CD14-positive monocyte (primary cell): ENCODE data around the gene DNAJC5. TPM values are rescaled to one million over a fixed set of nuclear protein-coding genes. Genes with fewer than 3 reads are reported as not detected.
A peak's percentile ranks its signal among the peaks of the same experiment; 100 is the strongest.

ENCODE experiments used
- DNase-seq, 3 donors: peaks; one replicate each; pipeline ENCODE4 v3.0.0-alpha.2; 2011 to 2022
- H2AFZ ChIP-seq: 2 replicates; pipeline ENCODE4 v1.6.0; 2012; ENCODE audit warnings: mild to moderate bottlenecking, low read depth, low read length, inconsistent platforms; ENCODE audit not compliant: insufficient read depth, poor library complexity, severe bottlenecking
- H3K27ac ChIP-seq, 2 donors: 1 replicate in 1 of 2; 2 replicates in 1 of 2; pipeline ENCODE4 v1.5.1; 2012 to 2013; ENCODE audit warnings: low read length in 2 of 2, control low read depth in 1 of 2, inconsistent platforms in 1 of 2, low read depth in 1 of 2, mild to moderate bottlenecking in 1 of 2
- H3K27me3 ChIP-seq, 2 donors: one replicate each; pipeline versions ENCODE4 v1.6.0 to v1.6.1; 2011 to 2013; ENCODE audit warnings: low read length in 2 of 2; ENCODE audit not compliant: control insufficient read depth in 2 of 2, insufficient read depth in 2 of 2
- H3K36me3 ChIP-seq, 2 donors: replicated peaks in 1 of 2; 1 replicate in 1 of 2; 2 replicates in 1 of 2; pipeline versions ENCODE4 v1.5.1 to v1.6.1; 2012 to 2013; ENCODE audit warnings: low read length in 2 of 2, control low read depth in 1 of 2, inconsistent platforms in 1 of 2, mild to moderate bottlenecking in 1 of 2; ENCODE audit not compliant: insufficient read depth in 2 of 2, control insufficient read depth in 1 of 2
- H3K4me1 ChIP-seq, 2 donors: 1 replicate in 1 of 2; 2 replicates in 1 of 2; pipeline versions ENCODE4 v1.5.1 to v1.6.1; 2012 to 2013; ENCODE audit warnings: low read length in 2 of 2, control low read depth in 1 of 2, inconsistent platforms in 1 of 2, mild to moderate bottlenecking in 1 of 2, moderate library complexity in 1 of 2; ENCODE audit not compliant: insufficient read depth in 2 of 2, control insufficient read depth in 1 of 2
- H3K4me2 ChIP-seq: replicated peaks from 2 replicates; pipeline ENCODE3; 2012; ENCODE audit warnings: low read length, moderate library complexity, mild to moderate bottlenecking; ENCODE audit not compliant: poor library complexity, severe bottlenecking; ENCODE audit errors: extremely low read depth
- H3K4me3 ChIP-seq, 3 experiments: fragments of 200-600 bp in 1 of 3; sonication (generic) in 1 of 3; replicated peaks in 1 of 3; 1 replicate in 2 of 3; 2 replicates in 1 of 3; pipeline ENCODE4 v1.5.1; 2011 to 2013; ENCODE audit warnings: low read length in 3 of 3, mild to moderate bottlenecking in 3 of 3, control low read depth in 2 of 3, low read depth in 2 of 3, inconsistent platforms in 1 of 3, moderate library complexity in 1 of 3
- H3K79me2 ChIP-seq: 2 replicates; pipeline ENCODE4 v1.6.0; 2012; ENCODE audit warnings: mild to moderate bottlenecking, control low read depth, inconsistent platforms, low read length, moderate library complexity; ENCODE audit not compliant: insufficient read depth
- H3K9ac ChIP-seq: 2 replicates; pipeline ENCODE4 v1.6.0; 2017; ENCODE audit warnings: low read length, mild to moderate bottlenecking; ENCODE audit not compliant: insufficient read depth, poor library complexity, severe bottlenecking
- H3K9me3 ChIP-seq, 2 donors: replicated peaks in 1 of 2; 1 replicate in 1 of 2; 2 replicates in 1 of 2; pipeline versions ENCODE4 v1.5.1 to v1.6.1; 2012 to 2013; ENCODE audit warnings: low read length in 2 of 2, control low read depth in 1 of 2; ENCODE audit not compliant: control insufficient read depth in 1 of 2, insufficient read depth in 1 of 2
- H4K20me1 ChIP-seq: 2 replicates; pipeline ENCODE4 v1.6.0; 2012; ENCODE audit warnings: mild to moderate bottlenecking, low read length, control low read depth, moderate library complexity; ENCODE audit not compliant: insufficient read depth
- H3K27ac Mint-ChIP-seq, 7 donors: one replicate each; pipeline ENCODE4 v1.8.0; 2020; ENCODE audit warnings: mild to moderate bottlenecking in 7 of 7, mixed read lengths in 7 of 7, moderate library complexity in 6 of 7, inconsistent platforms in 2 of 7
- H3K27me3 Mint-ChIP-seq, 3 donors: one replicate each; pipeline ENCODE4 v1.8.0; 2021 to 2022; ENCODE audit warnings: low read depth in 3 of 3, mild to moderate bottlenecking in 3 of 3, mixed read lengths in 3 of 3, moderate library complexity in 3 of 3, inconsistent platforms in 1 of 3
- H3K36me3 Mint-ChIP-seq, 2 donors: one replicate each; pipeline ENCODE4 v1.8.0; 2020; ENCODE audit warnings: mixed read lengths in 2 of 2, inconsistent platforms in 1 of 2, mild to moderate bottlenecking in 1 of 2
- H3K4me1 Mint-ChIP-seq: one replicate; pipeline ENCODE4 v1.8.0; 2020; ENCODE audit warnings: mild to moderate bottlenecking, mixed read lengths
- H3K4me3 Mint-ChIP-seq, 2 donors: one replicate each; pipeline ENCODE4 v1.8.0; 2020; ENCODE audit warnings: mild to moderate bottlenecking in 2 of 2, mixed read lengths in 2 of 2, moderate library complexity in 1 of 2
- H3K9me3 Mint-ChIP-seq, 7 donors: one replicate each; pipeline ENCODE4 v1.8.0; 2020 to 2022; ENCODE audit warnings: mixed read lengths in 7 of 7, mild to moderate bottlenecking in 6 of 7, moderate library complexity in 6 of 7, inconsistent platforms in 2 of 7
- WGBS: methylation state at CpG from one replicate; pipeline ENCODE4 v1.1.5; 2013; ENCODE audit warnings: missing lambda C conversion rate; ENCODE audit not compliant: insufficient coverage; 5-methylcytosine and 5-hydroxymethylcytosine counted together
- intact Hi-C, 2 donors: fragments of 100-400 bp; cut with micrococcal nuclease; formaldehyde crosslinking; loops; one replicate each; pipeline versions ENCODE4 v1.15.0 to v1.15.1; 2023
- polyA plus RNA-seq, 3 donors: library from polyadenylated mRNA; depleted of rRNA in 1 of 3; unstranded in 2 of 3; stranded (reverse) in 1 of 3; fragments of 300-500 nt in 2 of 3; fragments of >200 nt in 1 of 3; fragmentation: Illumina TruSeq in 2 of 3; gene quantifications; 1 replicate in 2 of 3; 2 replicates in 1 of 3; pipeline ENCODE4 v1.2.3, GENCODE V29; 2012 to 2021
- TF ChIP-seq, protein P1 (sequence below): fragments of 200-600 bp; IDR thresholded peaks from one replicate; pipeline ENCODE4 v1.8.0; 2022; ENCODE audit warnings: antibody characterized with exemption, mild to moderate bottlenecking

The DNAJC5 gene
- polyA plus RNA-seq, 3 donors: 5.9 to 44.4 (median 7.4) TPM

- Histone ChIP-seq H3K27me3 (peaks cover 19 to 65% of the 10 kb centered on the region in 2 donors), H4K20me1 (no peaks in the 10 kb centered on the region), H3K4me3 (peak overlapping the region in 1 of 3 experiments; percentile 14), H3K9ac (no peak overlapping the region), H3K79me2 (no peaks in the 10 kb centered on the region), H3K4me2 (peak overlapping the region; percentile 22), H3K27ac (no peak overlapping the region), H2AFZ (no peak overlapping the region), H3K36me3 (no peaks in the 10 kb centered on the region), H3K9me3 (no peaks in the 10 kb centered on the region), H3K4me1 (peaks cover 42 to 43% of the 10 kb centered on the region in 2 donors)
- DNase-seq: no peak
- H3K4me1 Mint-ChIP-seq: peaks cover 24% of the 10 kb centered on the region
- TF ChIP-seq, protein P1, sequence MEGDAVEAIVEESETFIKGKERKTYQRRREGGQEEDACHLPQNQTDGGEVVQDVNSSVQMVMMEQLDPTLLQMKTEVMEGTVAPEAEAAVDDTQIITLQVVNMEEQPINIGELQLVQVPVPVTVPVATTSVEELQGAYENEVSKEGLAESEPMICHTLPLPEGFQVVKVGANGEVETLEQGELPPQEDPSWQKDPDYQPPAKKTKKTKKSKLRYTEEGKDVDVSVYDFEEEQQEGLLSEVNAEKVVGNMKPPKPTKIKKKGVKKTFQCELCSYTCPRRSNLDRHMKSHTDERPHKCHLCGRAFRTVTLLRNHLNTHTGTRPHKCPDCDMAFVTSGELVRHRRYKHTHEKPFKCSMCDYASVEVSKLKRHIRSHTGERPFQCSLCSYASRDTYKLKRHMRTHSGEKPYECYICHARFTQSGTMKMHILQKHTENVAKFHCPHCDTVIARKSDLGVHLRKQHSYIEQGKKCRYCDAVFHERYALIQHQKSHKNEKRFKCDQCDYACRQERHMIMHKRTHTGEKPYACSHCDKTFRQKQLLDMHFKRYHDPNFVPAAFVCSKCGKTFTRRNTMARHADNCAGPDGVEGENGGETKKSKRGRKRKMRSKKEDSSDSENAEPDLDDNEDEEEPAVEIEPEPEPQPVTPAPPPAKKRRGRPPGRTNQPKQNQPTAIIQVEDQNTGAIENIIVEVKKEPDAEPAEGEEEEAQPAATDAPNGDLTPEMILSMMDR: no peak
- peaks cover 0 to 17% (median 3%) of the 10 kb centered on the region in 7 donors for H3K9me3 Mint-ChIP-seq
- peaks cover 0 to 3% of the 10 kb centered on the region in 2 donors for H3K36me3 Mint-ChIP-seq
- intact Hi-C loops: loop anchor here in 1 of 2 donors (2.0 kb wide), 1 partner anchor 15 kb away; the partner anchor contains the start of gene ABHD16B
- WGBS: 0% methylated on average over 14 of the region's 24 CpGs
- peak overlapping the region; percentile 16 to 81 for H3K4me3 Mint-ChIP-seq
- H3K27ac Mint-ChIP-seq: no peak overlapping the region
- H3K27me3 Mint-ChIP-seq: peaks cover 17 to 52% (median 36%) of the 10 kb centered on the region in 3 donors
Measured at GRCh38 chr20:63846128-63846771, 48.7 kb upstream of the DNAJC5 start.

DNA sequence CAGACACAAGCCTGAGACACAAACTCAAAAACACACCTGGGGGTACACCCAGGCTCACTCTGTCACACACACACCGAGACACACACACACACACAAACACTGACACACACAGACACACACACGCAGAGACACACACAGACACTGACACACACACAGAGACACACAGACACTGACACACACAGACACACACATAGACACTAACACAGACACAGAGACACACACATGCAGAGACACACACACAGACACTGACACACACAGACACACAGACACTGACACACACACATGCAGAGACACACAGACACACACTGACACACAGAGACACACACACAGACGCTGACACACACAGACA, 48.1 kb upstream of the DNAJC5 start:
- H3K27ac ChIP-seq: no peak overlapping the region
- intact Hi-C loops: loop anchor here in 1 of 2 donors (2.0 kb wide), 1 partner anchor 14 kb away; the partner anchor contains the start of gene ABHD16B
- Mint-ChIP-seq H3K4me1 (peaks cover 26% of the 10 kb centered on the region), H3K4me3 (no peak overlapping the region), H3K36me3 (peaks cover 0 to 3% of the 10 kb centered on the region in 2 donors), H3K27ac (no peak overlapping the region), H3K27me3 (peaks cover 19 to 57% (median 39%) of the 10 kb centered on the region in 3 donors), H3K9me3 (peaks cover 0 to 17% (median 3%) of the 10 kb centered on the region in 7 donors)
- no peaks in the 10 kb centered on the region for H3K9me3 ChIP-seq
- H3K79me2 ChIP-seq: no peaks in the 10 kb centered on the region
- H3K9ac ChIP-seq: no peak overlapping the region
- H3K4me3 ChIP-seq: no peak overlapping the region
- H3K4me1 ChIP-seq: peaks cover 44 to 47% of the 10 kb centered on the region in 2 donors
- no peak for DNase-seq
- no peaks in the 10 kb centered on the region for H4K20me1 ChIP-seq
- H3K27me3 ChIP-seq: peaks cover 19 to 65% of the 10 kb centered on the region in 2 donors
- WGBS: 61% methylated on average over 3 of the region's 3 CpGs
- H2AFZ ChIP-seq: no peak overlapping the region
- H3K4me2 ChIP-seq: no peak overlapping the region
- TF ChIP-seq, protein P1: no peak
- H3K36me3 ChIP-seq: no peaks in the 10 kb centered on the region
